H1 (cell line): ENCODE data around the gene ACOT11. TPM values are rescaled to one million over a fixed set of nuclear protein-coding genes. Genes with fewer than 3 reads are reported as not detected.
A peak's percentile ranks its signal among the peaks of the same experiment; 100 is the strongest.

Experiments
- CTCF ChIA-PET: fragments of 300-600 bp; sonication (Branson Sonifier 250); formaldehyde crosslinking; loops from one replicate; lab custom pipeline; 2021; ENCODE audit not compliant: partially characterized antibody; lab: Charles Lee
- POLR2A ChIA-PET: fragments of 300-600 bp; sonication (Branson Sonifier 250); formaldehyde crosslinking; loops from one replicate; lab custom pipeline; 2021; ENCODE audit warnings: inconsistent platforms; ENCODE audit not compliant: partially characterized antibody; lab: Charles Lee
- DNase-seq, 2 experiments: peaks; one replicate each; pipeline versions ENCODE4 v3.0.0 to v3.0.0-alpha.2; 2010 to 2022; ENCODE audit warnings: low spot score in 2 of 2, low read depth in 1 of 2, mixed read lengths in 1 of 2
- FAIRE-seq: peaks from 2 replicates; lab custom pipeline; 2011; peaks lifted over from hg19 to GRCh38; lab: Jason Lieb, UNC
- H2AFZ ChIP-seq: 2 replicates; pipeline ENCODE4 v1.8.1; 2012; ENCODE audit warnings: low read length, inconsistent platforms
- H2AK5ac ChIP-seq: 2 replicates; pipeline ENCODE4 v1.6.1; 2013; ENCODE audit warnings: low read depth, low read length
- H2BK120ac ChIP-seq: replicated peaks from 2 replicates; pipeline ENCODE3; 2013; ENCODE audit warnings: low read depth, low read length, inconsistent platforms
- H2BK12ac ChIP-seq: 2 replicates; pipeline ENCODE4 v1.6.1; 2013; ENCODE audit warnings: low read depth, low read length
- H2BK15ac ChIP-seq: 2 replicates; pipeline ENCODE4 v1.6.1; 2013; ENCODE audit warnings: low read length
- H2BK20ac ChIP-seq: 2 replicates; pipeline ENCODE4 v1.6.1; 2013; ENCODE audit warnings: low read length
- H2BK5ac ChIP-seq: 2 replicates; pipeline ENCODE4 v1.6.1; 2013; ENCODE audit warnings: low read depth, low read length
- H3K14ac ChIP-seq: 2 replicates; pipeline ENCODE4 v1.6.1; 2013; ENCODE audit warnings: inconsistent platforms; ENCODE audit not compliant: insufficient read length
- H3K18ac ChIP-seq: 2 replicates; pipeline ENCODE4 v1.6.1; 2013; ENCODE audit warnings: low read length; ENCODE audit errors: extremely low read depth
- H3K23ac ChIP-seq: 2 replicates; pipeline ENCODE4 v1.6.1; 2013; ENCODE audit warnings: inconsistent platforms; ENCODE audit not compliant: insufficient read length
- H3K23me2 ChIP-seq: 2 replicates; pipeline ENCODE4 v1.6.1; 2013; ENCODE audit warnings: low read depth, low read length
- H3K27ac ChIP-seq: 2 replicates; pipeline ENCODE4 v1.6.1; 2011; ENCODE audit warnings: low read depth, low read length, inconsistent platforms
- H3K27me3 ChIP-seq, 4 experiments: replicated peaks in 1 of 4; 1 replicate in 1 of 4; 2 replicates in 3 of 4; pipeline versions ENCODE4 v1.6.1 to v1.8.1; 2011 to 2013; ENCODE audit warnings: low read length in 3 of 4, mild to moderate bottlenecking in 3 of 4, inconsistent platforms in 2 of 4, mixed read lengths in 2 of 4, moderate library complexity in 1 of 4; ENCODE audit not compliant: control insufficient read depth in 3 of 4, insufficient read depth in 3 of 4; ENCODE audit errors: extremely low read depth in 1 of 4
- H3K36me3 ChIP-seq, 4 experiments: 2 replicates each; pipeline versions ENCODE4 v1.6.1 to v1.8.1; 2011 to 2013; ENCODE audit warnings: mild to moderate bottlenecking in 4 of 4, low read length in 3 of 4, moderate library complexity in 2 of 4, control low read depth in 1 of 4, inconsistent platforms in 1 of 4; ENCODE audit not compliant: insufficient read depth in 4 of 4, control insufficient read depth in 2 of 4
- H3K4ac ChIP-seq: replicated peaks from 2 replicates; pipeline ENCODE3; 2013; ENCODE audit warnings: low read length, low read depth, mixed read lengths, inconsistent platforms; ENCODE audit not compliant: insufficient read length
- H3K4me1 ChIP-seq, 4 experiments: replicated peaks in 1 of 4; 1 replicate in 1 of 4; 2 replicates in 3 of 4; pipeline versions ENCODE4 v1.6.1 to v1.8.1; 2011 to 2013; ENCODE audit warnings: low read length in 3 of 4, inconsistent platforms in 2 of 4, mixed read lengths in 1 of 4; ENCODE audit not compliant: insufficient read depth in 4 of 4, control insufficient read depth in 3 of 4
- H3K4me2 ChIP-seq, 2 experiments: 2 replicates each; pipeline versions ENCODE4 v1.6.1 to v1.8.1; 2011 to 2013; ENCODE audit warnings: low read depth in 2 of 2, low read length in 2 of 2, control low read depth in 1 of 2, inconsistent platforms in 1 of 2, mild to moderate bottlenecking in 1 of 2; ENCODE audit not compliant: insufficient read depth in 1 of 2
- H3K4me3 ChIP-seq, 4 experiments: fragments of 200-600, 300-600 bp in 1 of 4; sonication (generic), shearing (Covaris generic), sonication (Bioruptor Twin) in 1 of 4; 2 replicates each; pipeline versions ENCODE4 v1.5.1 to v1.8.1; 2011 to 2016; ENCODE audit warnings: low read length in 4 of 4, low read depth in 3 of 4, control low read depth in 2 of 4, inconsistent platforms in 2 of 4, mild to moderate bottlenecking in 2 of 4, mixed read lengths in 1 of 4, moderate library complexity in 1 of 4; ENCODE audit not compliant: insufficient read depth in 2 of 4; ENCODE audit errors: extremely low read depth in 1 of 4
- H3K56ac ChIP-seq: replicated peaks from 2 replicates; pipeline ENCODE3; 2013; ENCODE audit warnings: low read depth, mild to moderate bottlenecking, mixed read lengths, low read length, inconsistent platforms; ENCODE audit not compliant: insufficient read length
- H3K79me1 ChIP-seq: 2 replicates; pipeline ENCODE4 v1.6.1; 2013; ENCODE audit warnings: low read depth, low read length, control low read depth
- H3K79me2 ChIP-seq, 2 experiments: 2 replicates each; pipeline versions ENCODE4 v1.6.1 to v1.8.1; 2012 to 2013; ENCODE audit warnings: low read length in 2 of 2, mild to moderate bottlenecking in 2 of 2, inconsistent platforms in 1 of 2; ENCODE audit not compliant: insufficient read depth in 2 of 2, control insufficient read depth in 1 of 2
- H3K9ac ChIP-seq, 4 experiments: replicated peaks in 1 of 4; 1 replicate in 1 of 4; 2 replicates in 3 of 4; pipeline versions ENCODE4 v1.6.1 to v1.8.1; 2011 to 2013; ENCODE audit warnings: low read depth in 3 of 4, low read length in 3 of 4, control low read depth in 2 of 4, mild to moderate bottlenecking in 2 of 4, moderate library complexity in 2 of 4, inconsistent platforms in 1 of 4; ENCODE audit errors: extremely low read depth in 1 of 4
- H3K9me3 ChIP-seq, 2 experiments: 2 replicates each; pipeline versions ENCODE4 v1.6.1 to v1.8.1; 2012 to 2013; ENCODE audit warnings: mild to moderate bottlenecking in 2 of 2, moderate library complexity in 2 of 2, control low read depth in 1 of 2, inconsistent platforms in 1 of 2, low read depth in 1 of 2, low read length in 1 of 2, mixed read lengths in 1 of 2; ENCODE audit not compliant: insufficient read depth in 2 of 2
- H4K20me1 ChIP-seq, 2 experiments: replicated peaks in 1 of 2; 2 replicates each; pipeline versions ENCODE3 to v1.8.1; 2011 to 2013; ENCODE audit warnings: inconsistent platforms in 2 of 2, low read length in 2 of 2, mild to moderate bottlenecking in 1 of 2; ENCODE audit not compliant: insufficient read depth in 2 of 2, control insufficient read depth in 1 of 2
- H4K5ac ChIP-seq: 2 replicates; pipeline ENCODE4 v1.6.1; 2013; ENCODE audit warnings: low read length, low read depth, mixed read lengths, inconsistent platforms; ENCODE audit not compliant: insufficient read length
- H4K8ac ChIP-seq: 2 replicates; pipeline ENCODE4 v1.8.0; 2013; ENCODE audit warnings: mild to moderate bottlenecking, moderate library complexity, low read length, inconsistent platforms; ENCODE audit not compliant: insufficient read depth; ENCODE audit errors: extremely low read depth
- H4K91ac ChIP-seq: replicated peaks from 2 replicates; pipeline ENCODE3; 2013; ENCODE audit warnings: low read length, mixed read lengths, inconsistent platforms; ENCODE audit not compliant: insufficient read length
- BCL11A ChIP-seq, 2 experiments: IDR thresholded peaks; one replicate each; pipeline ENCODE4 v1.6.1; 2011; ENCODE audit warnings: low read depth in 2 of 2, low read length in 2 of 2, mild to moderate bottlenecking in 2 of 2
- CHD2 ChIP-seq: IDR thresholded peaks from 2 replicates; pipeline ENCODE4 v1.6.1; 2012; ENCODE audit warnings: low read length, improper control_type of control experiment
- GABPA ChIP-seq: IDR thresholded peaks from 2 replicates; pipeline ENCODE4 v1.6.1; 2011; ENCODE audit warnings: mild to moderate bottlenecking, low read length, moderate library complexity, borderline replicate concordance; ENCODE audit not compliant: insufficient read depth
- HDAC2 ChIP-seq, 2 experiments: fragments of 300-600 bp in 1 of 2; sonication (generic) in 1 of 2; IDR thresholded peaks; 2 replicates each; pipeline ENCODE4 v1.6.1; 2011 to 2012; ENCODE audit warnings: low read depth in 2 of 2, low read length in 2 of 2, mild to moderate bottlenecking in 2 of 2, moderate library complexity in 2 of 2, borderline replicate concordance in 1 of 2, inconsistent platforms in 1 of 2
- RFX5 ChIP-seq: IDR thresholded peaks from 2 replicates; pipeline ENCODE4 v1.6.1; 2011; ENCODE audit warnings: low read depth, low read length, improper control_type of control experiment, borderline replicate concordance
- SAP30 ChIP-seq: fragments of 300-600 bp; sonication (generic); IDR thresholded peaks from 2 replicates; pipeline ENCODE4 v1.7.1; 2012; ENCODE audit warnings: low read length, moderate library complexity, mild to moderate bottlenecking, inconsistent platforms; ENCODE audit not compliant: insufficient read depth, insufficient replicate concordance
- SRF ChIP-seq: IDR thresholded peaks from 2 replicates; pipeline ENCODE4 v1.6.1; 2011; ENCODE audit warnings: mild to moderate bottlenecking, low read depth, low read length, moderate library complexity
- TBP ChIP-seq: IDR thresholded peaks from 2 replicates; pipeline ENCODE4 v1.6.1; 2011; ENCODE audit warnings: low read depth, low read length, improper control_type of control experiment
- WGBS, 2 experiments: shearing (Covaris generic) in 1 of 2; methylation state at CpG; one replicate each; pipeline versions ENCODE4 v1.1.6 to v1.1.7; 2013 to 2015; ENCODE audit warnings: low lambda C conversion rate in 2 of 2, mixed read lengths in 2 of 2, inconsistent platforms in 1 of 2, low coverage in 1 of 2, missing lambda C conversion rate in 1 of 2; ENCODE audit not compliant: insufficient replicate concordance in 2 of 2, insufficient coverage in 1 of 2, insufficient read length in 1 of 2; ENCODE audit errors: extremely low coverage in 1 of 2, missing lambda C conversion rate in 1 of 2; 5-methylcytosine and 5-hydroxymethylcytosine counted together
- polyA plus RNA-seq, 7 experiments: library from polyadenylated mRNA; depleted of rRNA in 3 of 7; stranded (reverse) in 5 of 7; unstranded in 2 of 7; fragments of >200 nt in 5 of 7; fragments of 200-250 nt in 2 of 7; gene quantifications; 1 replicate in 5 of 7; 2 replicates in 1 of 7; 4 replicates in 1 of 7; pipeline versions ENCODE4 v1.2.1 to v1.2.3, GENCODE V29; 2011 to 2013; ENCODE audit warnings: missing spikeins in 2 of 7, mixed read lengths in 2 of 7
- total RNA-seq: library from RNA; stranded (reverse); fragmentation: NEBNext Ultra II Directional; extraction: Animal tissue kit (Norgen Biotek cat#: 25700); gene quantifications from 2 replicates; pipeline ENCODE4 v1.2.1, GENCODE V29; 2021
- TF ChIP-seq, protein P1 (sequence below): IDR thresholded peaks from 2 replicates; pipeline ENCODE4 v1.6.1; 2011; ENCODE audit warnings: low read length, improper control_type of control experiment

Gene ACOT11
- total and polyA plus RNA-seq, 2 of the 8 experiments (the other 6 are each of a cell fraction or from before 2014, with no cell fraction given) = 3.8 to 4.5 TPM

DNA sequence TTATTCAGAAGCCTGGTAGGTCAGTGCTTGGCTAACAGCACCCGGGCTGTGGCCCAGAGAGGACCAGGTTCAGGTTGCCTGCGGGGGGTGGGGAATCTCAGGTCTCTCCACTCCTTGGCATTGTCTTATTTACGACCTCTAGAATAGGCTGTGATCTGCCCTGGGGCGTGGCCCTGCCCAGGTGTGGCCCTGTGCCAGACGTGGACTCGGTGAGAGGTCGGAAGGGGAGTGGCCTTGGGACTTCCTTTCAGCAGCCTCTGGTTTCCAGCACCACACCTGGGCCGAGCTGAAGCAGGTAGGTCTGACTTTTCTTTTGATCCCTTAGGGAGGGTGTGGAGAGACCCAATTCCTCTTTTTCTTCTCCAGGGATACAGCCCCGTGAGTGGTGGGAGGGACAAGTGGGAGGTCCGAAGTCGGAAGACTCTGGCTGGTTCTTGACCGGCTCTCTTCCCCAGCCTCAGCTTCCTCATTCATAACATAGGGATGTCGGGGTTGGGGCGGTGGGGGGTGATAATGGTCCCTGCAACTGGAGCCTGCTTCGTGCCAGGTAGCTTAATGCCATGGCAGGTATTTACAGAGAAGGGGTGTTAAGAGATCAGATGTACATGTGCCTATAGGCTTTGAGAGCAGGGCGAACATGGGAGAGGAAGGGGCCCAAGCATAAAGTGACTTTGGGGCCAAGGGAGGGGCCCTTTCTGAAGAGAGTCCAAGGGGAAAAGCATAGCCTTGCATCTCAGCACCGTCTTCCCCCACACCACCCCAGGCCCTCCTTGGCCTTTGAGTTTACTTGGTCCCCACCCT lies 16.5 kb downstream of the ACOT11 start:
- Histone ChIP-seq H4K20me1 (no peaks in the 10 kb centered on the region), H3K23ac (no peak overlapping the region), H3K14ac (no peak overlapping the region), H3K4me2 (no peak overlapping the region; a peak in 1 of 4 replicates), H3K9ac (no peak overlapping the region), H2BK5ac (no peak overlapping the region), H3K4me1 (peaks cover 3 to 11% (median 3%) of the 10 kb centered on the region in 4 experiments), H3K4ac (no peak overlapping the region), H3K27ac (no peak overlapping the region), H2AK5ac (no peak overlapping the region), H3K36me3 (no peaks in the 10 kb centered on the region), H4K91ac (no peak overlapping the region), H2AFZ (no peak overlapping the region), H2BK12ac (peak overlapping the region; percentile 23; the same call in 1 of the 2 replicates), H3K9me3 (peaks cover 0 to 5% of the 10 kb centered on the region in 2 experiments; a peak in 2 of 4 replicates), H3K23me2 (no peaks in the 10 kb centered on the region), H2BK20ac (0 out of 2 replicates have a peak overlapping the region, but pooled peaks have one; percentile 61), H3K79me2 (no peaks in the 10 kb centered on the region), H3K79me1 (no peaks in the 10 kb centered on the region), H3K27me3 (no peaks in the 10 kb centered on the region; a peak in 1 of 7 replicates), H3K18ac (peak overlapping the region; percentile 19), H2BK120ac (no peak overlapping the region), H3K56ac (no peak overlapping the region), H4K5ac (no peak overlapping the region), H2BK15ac (0 out of 2 replicates have a peak overlapping the region, but pooled peaks have one; percentile 16), H3K4me3 (no peak overlapping the region), H4K8ac (no peak overlapping the region)
- DNase-seq (no peak), FAIRE-seq (no peak)
- CTCF ChIA-PET = interaction anchor here (0.7 to 1.8 kb wide), 8 partner anchors 8 to 294 kb away, joined by 3 to 8 read pairs (median 3); partner anchors contain the start of gene ACOT11
- WGBS, 2 experiments = 74% methylated on average over 17 of the region's 17 CpGs; no CpG with 5 or more reads in 1 of the 2 experiments
- POLR2A ChIA-PET = interaction anchor here (0.9 to 3.0 kb wide), 8 partner anchors 7 to 22 kb away, joined by 3 to 11 read pairs (median 4); partner anchors contain the start of gene ACOT11
- TF ChIP-seq BCL11A (IDR thresholded peaks at IDR 0.05; ENCODE audit: low read depth in 2 of 2, low read length in 2 of 2) (no peak), SAP30 (no peak), CHD2 (no peak), SRF (no peak), GABPA (no peak), HDAC2 (IDR thresholded peaks at IDR 0.05; ENCODE audit: borderline replicate concordance in 1 of 2, low read depth in 2 of 2, low read length in 2 of 2) (no peak), RFX5 (no peak), TBP (no peak)
- TF ChIP-seq, protein P1, sequence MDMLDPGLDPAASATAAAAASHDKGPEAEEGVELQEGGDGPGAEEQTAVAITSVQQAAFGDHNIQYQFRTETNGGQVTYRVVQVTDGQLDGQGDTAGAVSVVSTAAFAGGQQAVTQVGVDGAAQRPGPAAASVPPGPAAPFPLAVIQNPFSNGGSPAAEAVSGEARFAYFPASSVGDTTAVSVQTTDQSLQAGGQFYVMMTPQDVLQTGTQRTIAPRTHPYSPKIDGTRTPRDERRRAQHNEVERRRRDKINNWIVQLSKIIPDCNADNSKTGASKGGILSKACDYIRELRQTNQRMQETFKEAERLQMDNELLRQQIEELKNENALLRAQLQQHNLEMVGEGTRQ = no peak
